B cell (primary cell): ENCODE measurements around the gene CASD1.

Experiments
- CTCF ChIP-seq: fragments of 200-600 bp; IDR thresholded peaks from one replicate; pipeline ENCODE4 v1.8.0; 2022; ENCODE audit warnings: antibody characterized with exemption, mild to moderate bottlenecking
- EZH2 ChIP-seq: IDR thresholded peaks from 2 replicates; pipeline ENCODE4 v1.6.1; 2012; ENCODE audit warnings: borderline replicate concordance, low read depth, mild to moderate bottlenecking, moderate library complexity, low read length; ENCODE audit not compliant: insufficient read depth, poor library complexity, severe bottlenecking

GRCh38 chr7:94513565-94513860 is 3.9 kb downstream of the CASD1 start:
- TF ChIP-seq CTCF (no peak), EZH2 (no peak)
